ENCODE measurements around the gene PISD.

DNA sequence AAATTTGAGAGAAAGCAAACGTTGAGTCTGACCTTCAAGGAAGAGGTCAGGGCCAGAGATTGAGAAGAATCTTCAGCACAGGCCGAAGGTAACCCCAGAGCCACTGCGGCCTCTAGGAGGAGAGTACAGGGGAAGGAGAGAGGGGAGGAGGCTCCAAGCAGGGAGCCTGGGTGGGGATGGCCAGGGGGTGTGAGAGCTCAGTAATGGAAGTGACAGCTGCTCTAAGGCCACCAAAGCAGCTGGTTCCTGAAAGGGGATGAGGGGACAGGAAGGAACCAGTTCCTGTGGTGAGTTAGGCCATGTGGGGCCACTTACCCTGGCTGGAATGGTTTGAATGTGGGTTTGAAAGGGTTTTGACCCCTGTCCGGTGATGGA, 46.1 kb downstream of the PISD start:
- TF ChIP-seq EZH2 (IDR thresholded peaks at IDR 0.05; ENCODE audit: borderline replicate concordance, low read length), result no peak
- TF ChIP-seq, protein P1, sequence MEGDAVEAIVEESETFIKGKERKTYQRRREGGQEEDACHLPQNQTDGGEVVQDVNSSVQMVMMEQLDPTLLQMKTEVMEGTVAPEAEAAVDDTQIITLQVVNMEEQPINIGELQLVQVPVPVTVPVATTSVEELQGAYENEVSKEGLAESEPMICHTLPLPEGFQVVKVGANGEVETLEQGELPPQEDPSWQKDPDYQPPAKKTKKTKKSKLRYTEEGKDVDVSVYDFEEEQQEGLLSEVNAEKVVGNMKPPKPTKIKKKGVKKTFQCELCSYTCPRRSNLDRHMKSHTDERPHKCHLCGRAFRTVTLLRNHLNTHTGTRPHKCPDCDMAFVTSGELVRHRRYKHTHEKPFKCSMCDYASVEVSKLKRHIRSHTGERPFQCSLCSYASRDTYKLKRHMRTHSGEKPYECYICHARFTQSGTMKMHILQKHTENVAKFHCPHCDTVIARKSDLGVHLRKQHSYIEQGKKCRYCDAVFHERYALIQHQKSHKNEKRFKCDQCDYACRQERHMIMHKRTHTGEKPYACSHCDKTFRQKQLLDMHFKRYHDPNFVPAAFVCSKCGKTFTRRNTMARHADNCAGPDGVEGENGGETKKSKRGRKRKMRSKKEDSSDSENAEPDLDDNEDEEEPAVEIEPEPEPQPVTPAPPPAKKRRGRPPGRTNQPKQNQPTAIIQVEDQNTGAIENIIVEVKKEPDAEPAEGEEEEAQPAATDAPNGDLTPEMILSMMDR (conservative IDR thresholded peaks at IDR 0.05 in 1 of 2, IDR thresholded peaks at IDR 0.05 in 1 of 2; ENCODE audit: extremely low read depth in 1 of 2, insufficient read depth in 1 of 2, low read depth in 1 of 2, low read length in 2 of 2), result no peak

All from mammary epithelial cell (primary cell).